BLaER1 treated with 17β-estradiol and CSF1 and Interleukin-3, amounts not matched to agents 10 nM and 100 nM (cell line): ENCODE data around the gene EEFSEC.

Source experiments
- H3K27ac ChIP-seq, 11 experiments: shearing (Covaris generic); formaldehyde crosslinking; 2 replicates each; pipeline ENCODE4 v1.8.1; 2022
- H3K27me3 ChIP-seq, 11 experiments: shearing (Covaris generic); formaldehyde crosslinking; 2 replicates each; pipeline ENCODE4 v1.8.1; 2022
- H3K36me3 ChIP-seq, 11 experiments: shearing (Covaris generic); formaldehyde crosslinking; 2 replicates each; pipeline ENCODE4 v1.8.1; 2022
- H3K4me1 ChIP-seq, 10 experiments: shearing (Covaris generic); formaldehyde crosslinking; 2 replicates each; pipeline ENCODE4 v1.8.1; 2022
- H3K4me2 ChIP-seq, 11 experiments: shearing (Covaris generic); formaldehyde crosslinking; 2 replicates each; pipeline ENCODE4 v1.8.1; 2022
- H3K4me3 ChIP-seq, 10 experiments: shearing (Covaris generic); formaldehyde crosslinking; 2 replicates each; pipeline ENCODE4 v1.8.1; 2022
- H3K9ac ChIP-seq, 11 experiments: shearing (Covaris generic); formaldehyde crosslinking; 2 replicates each; pipeline ENCODE4 v1.8.1; 2022
- H3K9me3 ChIP-seq, 11 experiments: shearing (Covaris generic); formaldehyde crosslinking; replicated peaks in 1 of 11; 2 replicates each; pipeline ENCODE4 v1.8.1; 2022
- H4K20me1 ChIP-seq, 11 experiments: shearing (Covaris generic); formaldehyde crosslinking; 2 replicates each; pipeline ENCODE4 v1.8.1; 2022
- Cebpa-rat ChIP-seq, 11 experiments: shearing (Covaris generic); IDR thresholded peaks; 2 replicates each; pipeline ENCODE4 v1.8.1; 2022

EEFSEC gene

DNA sequence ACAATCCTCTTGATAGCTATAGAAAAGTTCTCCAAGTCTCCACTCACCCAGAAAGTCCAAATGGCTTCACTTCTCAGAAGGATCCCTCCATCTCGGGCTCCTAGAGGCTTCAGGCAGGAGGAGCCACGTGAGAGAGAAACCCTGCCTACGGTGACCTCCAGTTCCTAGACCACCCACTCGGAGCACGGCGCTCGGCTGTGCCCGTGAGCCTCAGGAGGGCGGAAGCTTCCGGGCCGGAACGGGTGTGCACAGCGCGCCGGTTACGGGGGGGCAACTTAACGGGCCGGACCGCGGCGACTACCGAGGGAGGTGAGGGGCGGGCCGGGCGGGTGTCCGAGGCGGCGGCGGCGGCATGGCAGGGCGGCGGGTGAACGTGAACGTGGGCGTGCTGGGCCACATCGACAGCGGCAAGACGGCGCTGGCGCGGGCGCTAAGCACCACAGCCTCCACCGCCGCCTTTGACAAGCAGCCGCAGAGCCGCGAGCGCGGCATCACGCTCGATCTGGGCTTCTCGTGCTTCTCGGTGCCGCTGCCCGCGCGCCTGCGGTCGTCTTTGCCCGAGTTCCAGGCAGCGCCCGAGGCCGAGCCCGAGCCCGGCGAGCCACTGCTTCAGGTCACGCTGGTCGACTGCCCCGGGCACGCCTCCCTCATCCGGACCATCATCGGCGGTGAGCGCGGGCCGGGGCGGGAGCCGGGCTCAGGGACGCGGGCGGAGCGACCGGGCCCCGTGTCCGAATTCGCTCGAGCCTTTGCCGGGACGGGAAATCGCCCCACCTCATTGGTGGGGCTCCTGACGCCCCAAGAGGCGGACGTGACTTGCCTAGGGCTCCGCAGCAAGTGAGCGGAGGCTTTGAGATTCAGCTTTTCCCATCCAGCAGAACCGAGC, at the start of gene EEFSEC:
EEFSEC (plus strand) TSS at position 326 of the 886 bp plus-strand sequence; CDS start at position 353, 27 bp downstream.
- H3K4me2 ChIP-seq = peak within 1 kb of the TSS; percentile 75 to 92 (median 88)

DNA sequence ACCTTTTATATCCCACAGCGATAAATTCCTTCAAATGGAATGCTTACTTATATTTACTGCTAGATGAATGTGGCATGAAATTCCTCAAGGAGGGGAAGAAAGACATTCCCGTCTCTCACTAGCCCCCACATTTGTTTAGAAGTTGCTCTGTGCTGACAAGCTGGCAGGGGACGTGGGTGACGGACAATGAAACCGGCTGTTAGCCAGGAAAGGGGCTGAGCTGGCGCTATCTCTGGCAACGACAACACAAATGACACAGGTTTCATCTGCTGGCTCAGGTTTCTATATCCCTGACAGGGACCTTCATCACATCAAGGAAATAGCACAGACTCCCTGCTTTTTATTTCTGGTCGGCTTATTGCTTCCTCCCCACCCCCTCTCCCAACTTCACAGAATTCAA, 45.4 kb upstream of the EEFSEC start:
- Histone ChIP-seq H3K27ac (no peak overlapping the region), H3K4me3 (no peak overlapping the region), H3K9me3 (no peaks in the 10 kb centered on the region), H3K36me3 (peaks cover 56 to 99% (median 96%) of the 10 kb centered on the region in 11 experiments), H3K9ac (no peak overlapping the region), H3K27me3 (no peaks in the 10 kb centered on the region), H4K20me1 (peaks cover 0 to 34% (median 16%) of the 10 kb centered on the region in 11 experiments; a peak in 12 of 22 replicates), H3K4me1 (peaks cover 11 to 24% (median 16%) of the 10 kb centered on the region in 10 experiments), H3K4me2 (no peak overlapping the region)
- TF ChIP-seq Cebpa-rat (IDR thresholded peaks at IDR 0.05) = no peak

More for the DNA sequence above, at the start of gene EEFSEC:
- H3K9ac ChIP-seq = peak within 1 kb of the TSS; percentile 87 to 94 (median 91)
- peaks cover 15 to 35% (median 30%) of the 10 kb centered on the region in 11 experiments for H3K36me3 ChIP-seq
- H3K27ac ChIP-seq = peak within 1 kb of the TSS; percentile 44 to 92 (median 86); a peak in 21 of 22 replicates
- peaks cover 14 to 30% (median 27%) of the 10 kb centered on the region in 11 experiments for H3K9me3 ChIP-seq
- no peaks in the 10 kb centered on the region for H4K20me1 ChIP-seq
- no peak for TF ChIP-seq Cebpa-rat (IDR thresholded peaks at IDR 0.05)
- no peaks in the 10 kb centered on the region for H3K27me3 ChIP-seq
- H3K4me1 ChIP-seq = peaks cover 9 to 27% (median 12%) of the 10 kb centered on the region in 10 experiments
- H3K4me3 ChIP-seq = peak within 1 kb of the TSS; percentile 78 to 98 (median 94)

DNA sequence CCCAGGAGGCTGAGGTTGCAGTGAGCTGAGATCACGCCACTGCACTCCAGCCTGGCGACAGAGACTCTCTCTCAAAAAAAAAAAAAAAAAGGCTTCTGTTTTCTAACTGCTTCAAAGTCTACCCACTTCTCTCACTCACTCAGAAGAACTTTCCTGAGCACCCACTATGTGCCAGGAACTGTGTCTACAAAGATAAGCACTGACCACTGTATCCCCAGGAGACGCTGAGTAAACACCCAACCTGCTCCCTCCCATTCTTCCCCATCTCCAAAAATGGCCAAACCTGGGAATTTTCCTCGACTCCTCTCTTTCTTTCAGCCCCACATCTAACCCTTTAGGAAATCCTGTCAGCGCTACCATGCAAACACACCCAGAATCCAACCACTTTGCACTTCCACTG, 42.1 kb upstream of the EEFSEC start:
- TF ChIP-seq Cebpa-rat (IDR thresholded peaks at IDR 0.05) = no peak
- no peak overlapping the region for H3K9ac ChIP-seq
- H3K4me2 ChIP-seq = no peak overlapping the region
- no peaks in the 10 kb centered on the region for H3K27me3 ChIP-seq
- H3K9me3 ChIP-seq = no peaks in the 10 kb centered on the region
- peaks cover 0 to 41% (median 20%) of the 10 kb centered on the region in 11 experiments; a peak in 12 of 22 replicates for H4K20me1 ChIP-seq
- H3K4me3 ChIP-seq = no peak overlapping the region
- peaks cover 0 to 21% (median 16%) of the 10 kb centered on the region in 10 experiments; a peak in 16 of 20 replicates for H3K4me1 ChIP-seq
- H3K36me3 ChIP-seq = peaks cover 52 to 100% (median 100%) of the 10 kb centered on the region in 11 experiments
- H3K27ac ChIP-seq = no peak overlapping the region

GRCh38 chr3:128112357-128112968, 40.8 kb upstream of the EEFSEC start:
- Histone ChIP-seq H4K20me1 (peaks cover 0 to 43% (median 25%) of the 10 kb centered on the region in 11 experiments; a peak in 12 of 22 replicates), H3K27me3 (no peaks in the 10 kb centered on the region), H3K27ac (peak overlapping the region in 2 of 11 experiments; percentile 28 to 29; a peak in 2 of 22 replicates), H3K9ac (0 out of 22 replicates have a peak overlapping the region, but pooled peaks of 1 of the 11 experiments have one; percentile 1), H3K4me2 (peak overlapping the region in 4 of 11 experiments; percentile 36 to 50 (median 40); a peak in 6 of 22 replicates), H3K36me3 (peaks cover 52 to 100% (median 100%) of the 10 kb centered on the region in 11 experiments), H3K4me1 (peaks cover 0 to 21% (median 16%) of the 10 kb centered on the region in 10 experiments; a peak in 16 of 20 replicates), H3K4me3 (no peak overlapping the region), H3K9me3 (no peaks in the 10 kb centered on the region)
- no peak for TF ChIP-seq Cebpa-rat (IDR thresholded peaks at IDR 0.05)

DNA sequence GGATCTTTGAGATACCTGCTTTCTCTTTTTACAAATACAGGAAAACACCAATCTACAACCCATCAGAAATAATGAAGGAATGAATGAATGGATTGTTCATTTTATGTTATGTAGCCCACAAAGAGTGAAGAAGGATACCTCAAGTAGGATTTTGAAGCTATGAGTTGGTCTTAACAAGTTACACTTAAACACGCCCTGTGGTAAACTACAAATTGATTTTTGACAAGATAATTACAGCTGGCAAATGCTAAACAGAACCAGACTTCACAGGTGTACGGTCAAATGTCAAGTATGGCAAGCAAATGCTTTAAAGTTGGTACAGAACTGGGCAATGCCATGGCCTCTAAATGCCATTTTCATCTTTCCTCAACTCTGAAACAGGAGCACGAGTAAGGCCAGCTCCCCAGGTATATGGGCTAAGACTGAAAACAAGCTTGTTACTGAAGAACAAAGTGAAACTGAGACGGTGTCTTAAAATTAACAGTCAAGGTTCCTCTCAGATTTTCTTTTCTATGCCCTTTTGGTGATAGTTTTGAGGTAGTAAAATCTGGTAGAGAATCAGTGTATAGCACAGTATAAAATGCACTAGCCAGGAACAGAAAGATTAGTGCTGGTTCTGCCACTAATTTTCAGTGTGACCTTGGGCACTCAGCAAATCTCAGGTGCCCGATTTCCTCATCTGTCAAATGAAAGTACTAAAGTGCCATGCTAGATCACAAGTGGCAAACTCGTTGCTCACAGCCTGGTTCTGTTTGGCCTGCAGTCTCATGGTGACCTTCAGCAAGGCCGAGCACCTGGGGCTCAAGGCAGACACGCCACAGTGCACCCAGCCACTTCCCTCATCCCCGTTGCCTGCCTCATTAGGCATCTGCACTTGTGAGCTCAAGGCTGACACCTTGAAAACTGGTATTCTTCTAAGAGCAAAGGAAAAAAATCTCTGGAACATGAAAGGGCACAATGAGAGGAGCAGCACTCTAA, 39.2 kb upstream of the EEFSEC start:
- H3K4me3 ChIP-seq = no peak overlapping the region
- peaks cover 0 to 21% (median 16%) of the 10 kb centered on the region in 10 experiments; a peak in 16 of 20 replicates for H3K4me1 ChIP-seq
- peak overlapping the region in 3 of 11 experiments; percentile 6 to 30 (median 11); a peak in 5 of 22 replicates for H3K4me2 ChIP-seq
- peaks cover 57 to 100% (median 98%) of the 10 kb centered on the region in 11 experiments for H3K36me3 ChIP-seq
- H3K9me3 ChIP-seq = no peaks in the 10 kb centered on the region
- no peak overlapping the region for H3K27ac ChIP-seq
- H3K9ac ChIP-seq = no peak overlapping the region; a peak in 2 of 22 replicates
- no peaks in the 10 kb centered on the region for H3K27me3 ChIP-seq
- no peak for TF ChIP-seq Cebpa-rat (IDR thresholded peaks at IDR 0.05)
- peaks cover 0 to 54% (median 22%) of the 10 kb centered on the region in 11 experiments; a peak in 12 of 22 replicates for H4K20me1 ChIP-seq

GRCh38 chr3:128122013-128122412, 31.3 kb upstream of the EEFSEC start:
- Histone ChIP-seq H4K20me1 (peaks cover 0 to 15% (median 0%) of the 10 kb centered on the region in 11 experiments; a peak in 4 of 22 replicates), H3K9ac (peak overlapping the region in 1 of 11 experiments; percentile 89; a peak in 1 of 22 replicates), H3K27ac (no peak overlapping the region), H3K4me3 (peak overlapping the region in 5 of 10 experiments; percentile 85 to 97 (median 91); a peak in 6 of 20 replicates), H3K27me3 (no peaks in the 10 kb centered on the region), H3K36me3 (peaks cover 18 to 51% (median 29%) of the 10 kb centered on the region in 11 experiments), H3K9me3 (no peaks in the 10 kb centered on the region), H3K4me2 (peak overlapping the region; percentile 82 to 99 (median 88); a peak in 21 of 22 replicates), H3K4me1 (peaks cover 8 to 20% (median 12%) of the 10 kb centered on the region in 10 experiments)
- TF ChIP-seq Cebpa-rat (IDR thresholded peaks at IDR 0.05) = no peak

DNA sequence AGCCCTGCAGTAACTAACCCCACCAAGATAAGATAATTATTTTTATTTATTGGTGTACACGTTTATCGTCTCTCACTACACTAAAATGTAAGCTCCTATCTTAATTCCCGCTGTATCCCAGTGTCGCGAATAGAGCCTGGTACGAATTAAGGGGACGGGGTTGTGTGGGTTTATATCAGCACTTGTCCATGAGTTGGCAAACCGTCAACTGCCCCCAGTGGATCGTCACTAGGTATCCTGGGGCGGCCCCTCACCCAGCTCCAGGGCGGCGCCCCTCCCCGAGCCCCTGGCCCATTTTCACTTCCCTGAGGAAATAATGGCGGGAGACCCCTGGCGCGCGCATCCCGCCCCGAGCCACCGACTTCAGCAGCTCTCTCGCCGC, 30.1 kb upstream of the EEFSEC start:
- no peaks in the 10 kb centered on the region for H3K9me3 ChIP-seq
- H3K27ac ChIP-seq = peak overlapping the region; percentile 51 to 94 (median 87); a peak in 21 of 22 replicates
- H4K20me1 ChIP-seq = peaks cover 0 to 6% (median 0%) of the 10 kb centered on the region in 11 experiments; a peak in 1 of 22 replicates
- H3K27me3 ChIP-seq = no peaks in the 10 kb centered on the region
- peak overlapping the region; percentile 82 to 99 (median 88) for H3K4me2 ChIP-seq
- H3K9ac ChIP-seq = peak overlapping the region; percentile 84 to 96 (median 89)
- peak overlapping the region; percentile 75 to 98 (median 93) for H3K4me3 ChIP-seq
- no peak for TF ChIP-seq Cebpa-rat (IDR thresholded peaks at IDR 0.05)
- peaks cover 7 to 40% (median 18%) of the 10 kb centered on the region in 11 experiments; a peak in 21 of 22 replicates for H3K36me3 ChIP-seq
- H3K4me1 ChIP-seq = peaks cover 8 to 20% (median 13%) of the 10 kb centered on the region in 10 experiments
